ENCODE results near the gene SCD5.

Gene SCD5

DNA sequence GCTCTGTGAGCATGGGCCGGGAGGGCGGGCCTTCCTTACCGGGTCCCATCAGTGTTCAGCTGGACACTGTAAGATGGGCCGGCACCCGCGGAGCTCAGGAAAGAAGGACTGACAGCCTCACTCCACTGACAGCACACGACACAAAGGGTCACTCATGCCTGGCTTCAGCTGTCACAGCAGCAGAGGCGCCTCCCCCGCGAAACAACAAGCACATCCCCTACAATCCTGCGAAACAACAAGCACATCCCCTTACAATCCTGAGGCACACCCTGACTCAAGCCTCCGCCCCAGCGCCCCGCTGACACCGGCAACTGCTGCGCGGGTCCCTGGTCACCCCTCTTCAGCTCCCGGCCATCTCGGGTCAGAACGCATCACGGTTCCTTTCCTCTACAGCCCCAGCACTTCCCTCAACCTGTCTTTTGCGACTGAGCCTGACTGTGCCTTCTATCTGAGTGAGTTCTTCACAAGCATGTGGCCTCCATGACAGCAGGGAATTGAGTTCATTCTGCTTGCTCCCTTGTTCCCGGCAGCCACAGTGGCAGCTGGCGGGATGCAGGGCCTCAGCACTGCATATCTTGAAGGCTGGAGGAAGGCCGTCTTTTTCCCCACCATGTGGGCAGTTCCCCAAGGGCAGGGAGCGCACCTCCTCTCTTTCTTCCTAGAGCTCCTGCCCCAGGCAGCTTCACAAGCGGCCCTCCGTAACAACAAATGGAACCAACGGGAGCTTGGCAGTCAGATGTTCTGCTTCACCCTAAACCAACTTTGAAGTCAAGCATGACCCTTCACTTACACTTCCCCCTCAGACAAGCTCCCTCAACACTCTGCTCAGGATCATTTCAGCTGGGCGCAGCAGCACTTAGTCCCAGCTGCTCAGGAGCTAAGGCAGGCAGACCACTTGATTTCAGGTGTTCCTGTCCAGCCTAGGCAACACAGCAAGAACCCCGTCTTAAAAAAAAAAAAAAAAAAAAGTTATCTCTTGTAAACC lies 39.6 kb downstream of the SCD5 start:
- no peak for DNase-seq

DNA sequence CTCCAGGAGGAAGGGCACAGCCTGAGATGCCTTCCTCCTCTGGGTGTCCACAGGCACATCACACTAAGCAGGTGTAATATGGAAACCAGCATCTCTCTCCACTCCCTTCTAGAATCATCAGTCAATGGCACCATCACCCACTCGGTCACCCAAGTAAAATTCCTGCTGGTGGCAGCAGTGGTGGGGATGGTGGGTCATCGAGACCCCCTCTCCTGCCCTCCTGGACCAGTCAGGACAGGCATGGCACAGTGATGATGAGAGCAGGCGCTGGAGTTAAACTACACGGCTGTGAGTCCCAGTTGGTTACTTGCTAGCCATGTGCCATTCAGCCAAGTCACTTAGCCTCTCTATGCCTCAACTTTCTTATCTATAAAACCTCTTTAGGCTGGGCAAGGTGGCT lies 42.5 kb downstream of the SCD5 start:
- DNase-seq, result no peak

DNA sequence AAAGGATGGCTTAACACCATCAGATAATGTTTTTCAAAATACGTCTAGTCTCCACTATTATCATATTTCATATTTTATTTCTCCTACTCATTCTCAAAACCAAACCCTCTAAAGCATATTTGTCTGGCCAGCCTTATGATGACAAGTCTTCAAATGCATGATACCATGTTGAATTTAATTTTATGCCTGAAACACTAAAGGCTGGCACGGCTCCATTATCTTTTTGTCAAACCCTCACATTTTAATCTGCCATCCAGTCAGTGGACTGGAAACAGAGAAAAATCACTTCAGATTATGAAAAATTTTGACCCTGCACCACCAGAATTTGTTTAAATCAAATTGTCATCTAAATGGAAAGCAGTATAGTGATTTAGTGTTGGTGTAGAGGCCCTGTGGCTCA lies 42.9 kb downstream of the SCD5 start:
- DNase-seq, result no peak

DNA sequence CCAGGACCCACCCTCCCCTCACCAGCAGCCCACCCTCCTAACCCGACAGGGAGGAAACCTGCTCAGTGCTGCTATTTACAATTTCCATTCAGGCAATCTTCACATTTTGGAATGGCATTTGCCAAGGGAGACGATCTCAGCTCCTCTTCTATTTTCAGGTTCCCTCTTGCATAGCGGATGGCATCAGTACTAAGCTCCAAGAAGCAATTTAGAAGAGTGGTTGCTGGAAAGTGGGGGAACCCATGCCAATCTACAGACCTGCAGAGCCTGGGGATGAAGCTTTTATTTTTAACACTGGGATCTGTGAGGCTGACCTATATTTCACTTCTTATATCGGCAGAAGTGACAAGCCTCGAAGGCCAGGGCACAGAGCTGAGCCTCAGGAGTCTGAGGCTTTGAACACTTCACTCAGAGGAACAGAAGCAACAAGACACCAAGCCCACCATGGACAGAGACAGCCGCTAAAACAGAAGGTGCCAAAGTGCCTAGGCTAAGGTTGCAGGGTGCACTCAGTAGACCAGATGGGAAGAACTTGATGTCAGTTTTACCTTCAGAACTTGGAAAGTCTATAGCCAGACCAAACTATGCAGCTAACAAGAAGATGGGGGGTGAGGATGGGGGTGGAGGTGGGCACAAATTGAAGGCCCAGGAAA lies 44.0 kb downstream of the SCD5 start:
- no peak for DNase-seq

DNA sequence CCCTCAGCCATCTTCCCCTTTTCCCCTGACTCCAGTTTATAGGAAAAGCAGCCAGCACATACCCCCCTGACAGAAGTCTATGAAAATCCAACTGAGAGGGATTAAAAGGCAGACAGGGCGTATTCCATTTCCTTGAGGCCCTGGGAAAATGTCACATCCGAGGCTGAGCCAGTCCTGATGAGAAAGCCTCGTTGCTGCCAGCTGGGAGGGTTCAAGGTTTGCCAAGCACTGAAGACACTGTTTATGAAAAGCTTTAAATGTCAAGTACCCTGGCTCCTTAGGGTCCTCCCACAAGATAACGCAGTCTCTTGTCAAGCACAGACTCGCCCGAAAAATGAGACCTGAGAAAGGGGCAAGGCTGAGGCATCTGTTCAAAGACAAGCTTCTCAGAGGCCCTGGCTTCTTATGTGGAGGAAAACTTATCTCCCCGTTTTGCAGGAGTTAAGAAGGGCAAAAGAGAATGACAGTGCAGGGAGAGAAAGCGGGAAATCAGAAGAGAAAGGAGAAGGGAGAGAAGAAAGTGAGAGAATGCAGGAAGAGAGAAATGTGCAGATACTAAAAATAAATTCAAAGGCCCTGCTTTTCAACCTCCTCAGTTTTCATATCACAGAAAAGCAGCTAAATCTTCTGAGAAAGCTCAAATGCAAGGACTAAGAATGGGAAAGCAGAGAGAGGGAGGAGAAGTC lies 44.7 kb downstream of the SCD5 start:
- no peak for DNase-seq

DNA sequence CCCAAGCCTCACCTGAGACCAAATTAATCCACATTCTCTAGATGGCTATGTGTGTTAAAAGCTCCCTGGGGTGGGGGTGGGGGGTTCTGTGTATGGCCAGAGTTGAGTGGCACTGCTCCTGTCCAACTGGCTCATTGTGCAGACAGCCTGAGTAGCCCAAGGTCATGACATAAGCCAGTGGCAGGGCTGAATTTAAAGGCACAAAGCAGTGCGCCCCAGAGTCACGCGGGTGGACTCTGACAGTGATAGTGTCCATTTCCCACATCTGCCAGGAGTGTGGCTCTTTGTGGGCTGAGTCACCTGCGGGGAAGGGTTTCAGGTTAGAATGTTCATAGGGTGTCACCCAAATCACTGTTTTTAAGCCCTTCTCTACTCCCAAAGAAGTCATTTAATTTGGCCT lies 45.4 kb downstream of the SCD5 start:
- no peak for DNase-seq

DNA sequence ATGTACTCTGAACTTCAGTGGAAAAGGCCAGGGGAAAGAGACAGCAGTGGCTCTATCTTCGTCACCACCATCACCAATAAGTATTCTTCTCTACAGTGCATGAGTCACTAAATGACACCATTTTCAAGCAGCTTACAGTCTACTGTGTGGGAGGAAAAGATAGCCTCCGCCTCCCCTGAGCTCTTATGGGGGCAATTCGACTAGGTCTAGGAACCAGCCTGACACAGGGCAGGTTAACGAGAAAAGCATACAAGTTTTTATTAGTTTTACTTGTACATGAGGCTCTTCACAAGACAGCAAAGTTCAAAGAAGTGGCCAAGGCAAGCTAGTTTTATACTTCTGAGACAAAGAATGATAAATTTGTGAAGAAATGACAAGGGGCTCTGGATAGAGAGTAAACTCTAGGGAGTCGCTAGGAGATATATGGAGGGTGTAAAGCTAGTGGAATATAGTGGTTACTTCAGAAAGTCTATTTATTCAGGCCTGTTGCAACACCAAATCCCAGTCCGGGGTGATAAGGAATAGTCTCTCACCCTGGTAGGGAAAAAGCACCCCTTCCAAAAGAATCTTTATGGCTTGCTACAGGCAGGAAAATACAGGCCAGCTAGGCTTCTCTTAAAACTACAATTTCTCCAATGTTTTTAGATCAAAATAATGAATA lies 49.7 kb downstream of the SCD5 start:
- DNase-seq, result no peak

DNA sequence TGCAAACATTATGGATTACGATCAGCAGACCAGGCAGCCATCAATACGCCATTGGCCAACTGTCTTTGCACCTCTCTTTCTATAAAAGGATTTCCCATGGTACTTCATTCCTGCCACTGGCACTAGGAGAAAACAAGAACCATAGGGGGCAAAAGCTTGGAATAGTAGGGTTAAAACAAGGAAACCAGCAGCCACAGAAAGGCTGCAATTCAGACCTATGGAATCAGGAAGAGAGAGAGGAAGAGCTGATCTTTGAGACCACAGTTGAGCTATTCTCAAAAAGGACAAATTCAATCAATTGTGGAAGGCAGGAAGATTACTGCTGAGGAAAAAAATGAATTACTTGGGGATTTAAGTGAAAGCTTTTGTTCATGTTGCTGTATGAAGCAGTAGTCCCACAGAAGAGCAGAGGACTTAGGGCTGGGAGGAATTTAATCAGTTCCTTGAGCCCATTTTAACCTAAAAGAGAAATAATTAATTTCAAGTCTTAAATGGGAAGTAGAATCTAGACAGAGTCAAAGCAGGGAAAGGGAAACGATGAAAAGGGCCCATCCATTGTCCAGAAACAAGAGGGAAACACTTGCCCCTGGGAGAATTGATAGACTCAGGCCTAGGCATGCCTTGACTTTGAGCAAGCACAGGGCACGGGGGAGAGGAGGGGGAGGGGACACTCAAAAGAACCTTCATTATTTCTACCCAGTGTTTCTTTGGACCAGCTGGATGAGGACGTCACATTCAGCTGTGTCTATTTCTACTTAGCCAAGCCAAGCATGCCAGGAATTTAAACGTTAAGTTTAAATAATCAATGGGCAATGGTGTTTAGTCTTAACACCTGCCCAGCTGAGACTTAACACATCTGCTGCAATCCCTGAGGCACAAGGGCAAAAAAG lies 50.7 kb downstream of the SCD5 start:
- DNase-seq, result no peak

DNA sequence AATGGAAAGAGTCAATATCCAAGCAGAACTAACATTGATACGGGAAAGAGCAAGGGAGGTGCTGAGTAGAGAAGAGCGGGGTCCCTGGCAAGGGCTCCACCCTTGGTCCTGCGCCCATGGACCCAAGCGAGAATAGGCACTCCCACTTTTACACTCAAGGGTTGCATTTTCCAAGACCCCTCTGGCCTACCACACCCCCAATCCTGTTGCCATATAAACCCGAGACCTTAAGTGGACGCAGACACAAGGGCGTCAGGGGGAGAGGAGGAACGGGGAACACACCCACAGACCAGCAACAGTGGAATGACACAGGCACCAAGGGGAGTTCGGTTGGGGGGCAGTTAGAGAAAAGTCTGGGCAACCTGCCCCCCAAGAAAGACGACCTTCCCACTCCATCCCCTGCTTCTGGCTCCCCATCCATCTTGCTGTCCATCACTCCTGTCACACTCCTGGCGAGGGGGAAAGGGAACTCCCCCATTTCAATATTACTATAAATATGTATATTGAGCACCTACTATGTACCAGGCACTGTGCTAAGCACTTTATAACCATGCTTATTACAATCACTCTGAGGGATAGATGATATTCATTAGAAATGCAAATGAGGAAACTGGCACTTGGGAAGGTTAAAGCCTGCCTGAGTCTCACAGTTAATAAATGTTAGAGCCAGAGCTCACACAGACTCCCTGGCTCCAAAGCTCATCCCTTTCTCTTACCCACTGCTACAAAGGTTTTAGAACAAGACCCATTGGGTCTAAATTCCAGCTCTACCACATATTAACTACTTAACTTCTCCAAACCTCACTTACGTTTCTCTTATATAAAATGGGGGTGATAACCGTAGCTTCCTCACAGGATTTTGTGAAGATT lies 51.7 kb downstream of the SCD5 start:
- DNase-seq, result no peak

DNA sequence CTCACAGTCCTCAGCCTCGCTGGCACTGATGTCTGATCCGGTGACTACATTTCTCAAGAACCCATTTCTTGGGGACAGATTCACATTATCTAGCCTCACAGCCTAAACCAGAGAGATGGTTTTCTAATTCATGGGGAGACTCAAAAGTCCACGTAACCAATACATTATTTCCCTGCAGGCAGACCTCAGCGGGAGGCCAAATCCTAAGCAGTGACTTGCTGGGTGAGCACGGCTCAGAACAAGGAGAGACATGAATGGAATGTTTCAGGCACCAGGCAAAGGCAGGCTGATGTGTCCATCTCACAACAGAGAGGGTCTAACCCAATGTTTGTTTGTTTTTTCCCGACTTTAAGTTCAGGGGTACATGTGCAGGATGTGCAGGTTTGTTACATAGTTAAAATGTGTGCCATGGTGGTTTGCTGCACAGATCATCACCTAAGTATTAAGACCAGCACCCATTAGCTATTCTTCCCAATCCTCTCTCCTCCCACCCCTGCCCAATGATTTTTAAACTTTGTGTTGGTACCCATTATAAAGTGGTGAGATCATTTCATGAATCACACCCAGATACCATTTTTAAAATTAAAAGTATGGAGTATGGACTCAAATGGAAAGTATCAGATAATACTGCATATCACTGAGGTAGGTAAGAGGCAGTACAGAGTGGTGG lies 53.3 kb downstream of the SCD5 start:
- DNase-seq, result no peak

DNA sequence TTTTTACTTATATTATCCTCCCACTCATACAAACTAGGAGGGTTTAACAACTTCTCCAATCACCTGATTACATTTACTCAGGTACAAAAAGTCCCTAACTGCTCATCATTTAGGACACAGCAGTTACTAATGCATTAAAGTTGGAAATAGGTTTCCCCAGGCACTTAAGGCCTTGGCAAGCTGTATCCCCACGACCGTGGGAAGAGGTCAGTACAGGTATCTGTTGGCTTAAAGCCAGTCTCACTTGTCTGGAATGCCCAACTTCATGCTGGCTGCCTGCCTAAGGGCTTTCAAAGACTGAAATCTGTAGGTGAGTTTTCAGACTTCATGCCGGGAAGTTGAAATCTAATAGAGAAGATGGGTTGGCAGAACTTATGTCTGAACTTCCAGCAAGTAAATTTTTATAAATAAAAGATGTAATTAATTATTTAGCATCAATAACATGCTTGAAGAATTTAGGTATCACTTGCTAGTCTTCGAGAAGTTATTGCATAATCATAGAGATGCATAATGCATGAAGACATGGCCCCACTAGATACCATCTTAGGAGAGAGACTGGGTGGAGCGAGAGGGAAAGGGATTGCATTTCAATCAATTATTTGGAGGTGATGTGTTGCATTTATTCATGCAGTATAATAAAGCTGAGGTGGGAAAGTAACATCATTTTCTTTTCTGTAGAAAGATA lies 54.2 kb downstream of the SCD5 start:
- no peak for DNase-seq

DNA sequence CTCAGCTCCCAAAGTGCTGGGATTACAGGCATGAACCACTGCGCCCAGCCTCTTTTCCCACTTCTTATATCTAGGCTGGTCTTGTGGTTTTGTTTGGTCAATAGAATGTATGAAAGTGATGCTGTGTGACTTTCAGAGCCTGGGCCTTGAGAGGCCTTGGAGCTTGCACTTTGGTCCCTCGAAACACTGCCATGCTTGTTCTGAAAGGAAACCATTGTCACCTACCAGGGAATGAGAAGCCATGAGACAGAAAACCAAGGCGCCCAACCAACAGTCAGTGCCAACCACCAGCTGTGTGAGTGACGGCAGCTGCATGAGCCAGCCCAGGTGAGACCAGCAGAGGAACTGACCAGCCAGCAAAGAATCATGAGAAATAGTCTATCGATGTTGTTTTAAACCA lies 57.4 kb downstream of the SCD5 start:
- DNase-seq, result no peak

DNA sequence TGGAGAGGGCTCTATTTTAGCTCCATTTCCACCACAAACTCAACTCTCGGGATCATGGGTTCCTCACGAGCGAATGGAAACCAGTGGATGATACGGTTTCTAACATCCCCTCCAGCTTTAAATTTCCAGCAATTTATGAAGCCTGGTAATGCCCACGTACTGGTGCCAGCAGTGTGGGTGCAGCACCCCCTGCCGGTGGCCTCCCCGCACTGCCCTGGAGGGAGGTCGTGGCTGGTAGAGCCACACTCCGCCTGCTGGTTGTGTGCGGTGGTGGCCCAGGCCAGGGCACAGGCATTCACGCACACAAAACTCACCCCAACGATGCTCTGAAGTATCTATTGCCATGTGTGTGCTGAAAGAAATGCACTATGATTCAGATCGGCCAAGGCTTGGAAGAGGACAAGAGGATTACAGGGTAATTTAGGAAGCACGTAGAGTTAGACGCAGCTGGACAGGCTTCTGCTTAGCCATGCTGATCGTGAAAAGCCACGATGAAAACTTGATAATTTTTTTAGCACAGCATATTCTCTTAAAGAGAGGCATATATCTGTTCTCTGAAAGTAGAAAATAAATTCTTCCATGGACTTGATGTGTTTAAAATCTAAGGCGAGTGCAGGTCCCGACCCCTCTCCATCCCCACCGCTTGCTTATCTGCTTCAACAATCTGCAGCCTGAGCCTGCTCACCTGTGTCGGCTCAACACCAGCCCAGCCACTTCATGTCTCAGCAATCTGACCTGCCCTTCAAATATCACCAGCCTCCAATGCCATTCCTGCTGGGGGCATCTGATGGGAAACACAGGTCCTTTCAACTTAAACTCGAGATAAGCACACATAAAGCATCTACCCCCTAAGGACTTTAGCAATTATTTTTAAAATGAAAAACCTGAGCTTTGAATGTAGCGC lies 59.1 kb downstream of the SCD5 start:
- DNase-seq, result peak; percentile 23

DNA sequence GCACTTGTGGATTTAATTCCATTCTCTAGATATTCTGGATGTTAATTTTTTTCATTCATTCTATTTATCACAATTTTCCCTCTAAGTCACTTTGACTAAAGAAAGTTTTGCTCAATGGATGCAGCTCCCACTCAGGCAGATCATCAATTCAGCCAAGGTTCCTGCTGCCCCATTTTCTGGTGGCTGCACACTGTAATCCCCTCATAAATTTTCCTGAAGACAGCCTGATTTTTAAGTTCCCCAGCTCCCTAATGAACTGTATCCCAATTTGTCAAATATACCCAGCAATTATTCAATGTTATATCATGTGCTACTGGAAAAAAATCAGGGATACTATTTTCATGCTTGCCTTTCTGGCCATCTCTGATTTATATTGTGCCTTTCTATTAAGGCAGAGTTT lies 61.2 kb downstream of the SCD5 start:
- DNase-seq, result no peak

DNA sequence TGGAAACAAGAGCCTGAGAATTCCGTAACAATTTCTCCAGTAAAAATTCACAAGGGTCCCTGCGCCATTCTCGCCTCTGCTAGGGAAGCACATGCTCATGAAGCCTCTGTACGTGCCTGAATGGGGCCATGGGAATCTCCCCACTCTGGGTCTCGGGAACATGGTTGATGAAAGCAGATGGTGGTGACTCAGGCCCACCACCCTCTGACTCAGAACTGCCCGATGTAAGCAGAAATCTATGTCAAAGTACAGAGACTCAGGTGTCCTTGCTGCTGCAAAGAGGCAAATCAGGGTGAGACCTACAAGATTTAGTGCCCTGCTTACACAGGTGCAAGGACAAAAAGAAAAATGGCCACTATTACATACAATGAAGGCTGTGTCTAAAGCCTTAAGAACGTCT lies 65.0 kb downstream of the SCD5 start:
- DNase-seq, result no peak

DNA sequence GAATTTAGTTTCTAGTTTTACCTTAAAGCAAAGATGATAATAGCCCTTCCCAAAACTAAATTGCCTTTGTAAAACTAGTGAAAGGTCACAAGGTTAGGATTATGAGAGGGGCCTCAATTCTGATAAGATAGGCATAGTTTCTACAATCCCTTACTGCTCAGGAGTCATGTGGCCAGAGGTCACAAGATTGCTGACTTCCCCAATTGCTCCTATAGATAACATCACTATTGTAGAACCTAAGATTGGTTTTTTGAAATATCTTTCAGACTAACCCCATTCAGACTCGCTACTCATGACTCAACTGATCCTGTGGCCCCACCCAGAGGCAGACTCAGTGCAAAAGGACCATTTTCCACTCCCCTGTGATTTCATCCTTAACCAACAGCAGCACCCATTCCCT lies 70.3 kb downstream of the SCD5 start:
- DNase-seq, result no peak

DNA sequence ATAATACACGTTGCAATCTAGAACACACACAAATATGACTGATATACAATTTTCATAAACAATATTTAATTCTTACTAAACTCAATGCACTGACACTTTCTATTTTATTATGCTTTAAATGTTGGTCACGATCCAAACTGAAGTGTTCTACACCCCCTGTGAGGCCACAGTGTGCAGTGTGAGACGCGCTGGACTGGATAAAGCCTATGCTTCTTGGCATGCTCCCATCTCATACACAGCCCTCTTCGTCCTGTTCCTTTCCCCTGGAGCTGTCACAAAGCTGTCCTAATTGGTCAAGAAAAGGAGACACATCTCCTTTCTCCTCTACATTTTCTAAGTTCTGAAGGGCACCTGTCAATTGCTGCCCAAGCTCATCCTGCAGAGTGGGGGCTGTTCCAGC lies 72.0 kb downstream of the SCD5 start:
- no peak for DNase-seq

DNA sequence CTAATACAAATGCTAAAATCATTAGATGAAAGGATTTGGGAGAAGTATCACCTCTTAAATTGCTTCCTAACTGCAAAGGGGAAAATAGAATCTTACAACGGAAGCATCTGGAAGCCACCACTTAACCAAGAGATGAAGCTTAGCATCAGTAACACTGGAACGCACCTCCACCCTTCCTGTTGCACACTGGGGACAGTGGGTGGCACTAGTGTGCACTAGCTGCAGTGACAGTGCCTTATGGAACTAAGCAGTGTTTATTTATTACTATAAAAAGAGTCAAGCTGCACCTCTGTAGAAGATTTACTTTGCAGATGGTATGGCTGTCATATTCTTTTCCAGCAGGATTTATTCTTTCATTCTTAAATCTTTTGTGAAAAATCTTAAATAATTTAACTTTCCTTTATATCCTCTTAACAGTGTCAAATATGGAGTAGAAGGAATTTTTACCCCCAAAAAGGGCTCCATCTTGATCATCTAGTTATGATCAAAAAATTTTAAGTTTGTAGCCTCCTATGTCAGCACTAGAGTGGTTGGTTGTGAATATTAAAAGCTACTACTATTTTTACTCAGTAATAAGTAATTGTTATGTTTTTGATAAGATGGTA lies 76.7 kb downstream of the SCD5 start:
- DNase-seq, result no peak

All from activated gamma-delta T cell treated with Interleukin-2 at 50 U/mL for 16 hours (primary cell).